ENCODE results near the gene GP9.

Gene GP9

GRCh38 chr3:129047553-129047839 lies 13.1 kb upstream of the GP9 start:
- TF ChIP-seq TAF1 (IDR thresholded peaks at IDR 0.05; ENCODE audit: borderline replicate concordance, insufficient read depth, low read length) (no peak), POLR2AphosphoS5 (IDR thresholded peaks at IDR 0.05; ENCODE audit: low read depth, low read length) (no peak), SIN3A (IDR thresholded peaks at IDR 0.05; ENCODE audit: borderline replicate concordance, insufficient read depth, low read length) (no peak)

- TF ChIP-seq FOXP2 (optimal IDR thresholded peaks at IDR 0.05; ENCODE audit: borderline replicate concordance, extremely low read depth, extremely low read length, insufficient read depth) (no peak), POLR2AphosphoS5 (IDR thresholded peaks at IDR 0.05; ENCODE audit: low read depth, low read length) (no peak), SIN3A (IDR thresholded peaks at IDR 0.05; ENCODE audit: borderline replicate concordance, insufficient read depth, low read length) (no peak), TAF1 (IDR thresholded peaks at IDR 0.05; ENCODE audit: borderline replicate concordance, insufficient read depth, low read length) (no peak), REST (IDR thresholded peaks at IDR 0.05; ENCODE audit: insufficient read depth in 1 of 2, low read depth in 2 of 2, low read length in 2 of 2) (no peak)
Measured at GRCh38 chr3:129050556-129051295, 9.9 kb upstream of the GP9 start.

- TF ChIP-seq POLR2AphosphoS5 (IDR thresholded peaks at IDR 0.05; ENCODE audit: low read depth, low read length) = no peak
- no peak for TF ChIP-seq REST (IDR thresholded peaks at IDR 0.05; ENCODE audit: insufficient read depth in 1 of 2, low read depth in 2 of 2, low read length in 2 of 2)
- no peak for TF ChIP-seq SIN3A (IDR thresholded peaks at IDR 0.05; ENCODE audit: borderline replicate concordance, insufficient read depth, low read length)
- no peak for TF ChIP-seq TAF1 (IDR thresholded peaks at IDR 0.05; ENCODE audit: borderline replicate concordance, insufficient read depth, low read length)
- no peak for TF ChIP-seq FOXP2 (optimal IDR thresholded peaks at IDR 0.05; ENCODE audit: borderline replicate concordance, extremely low read depth, extremely low read length, insufficient read depth)
Measured at GRCh38 chr3:129051871-129052340, 8.7 kb upstream of the GP9 start.

GRCh38 chr3:129052675-129053074 lies 7.9 kb upstream of the GP9 start:
- no peak for TF ChIP-seq REST (IDR thresholded peaks at IDR 0.05; ENCODE audit: insufficient read depth in 1 of 2, low read depth in 2 of 2, low read length in 2 of 2)

- TF ChIP-seq REST (IDR thresholded peaks at IDR 0.05; ENCODE audit: insufficient read depth in 1 of 2, low read depth in 2 of 2, low read length in 2 of 2) = no peak
- no peak for TF ChIP-seq POLR2AphosphoS5 (IDR thresholded peaks at IDR 0.05; ENCODE audit: low read depth, low read length)
Measured at GRCh38 chr3:129054605-129055104, 5.9 kb upstream of the GP9 start.

All from PFSK-1 (cell line).